Stimulated activated CD8-positive, alpha-beta memory T cell treated with anti-CD3 and anti-CD28 coated beads, Interleukin-7, amount 100 ng/mL, for 48 hours (primary cell): ENCODE results near the gene BDP1.
A peak's percentile ranks its signal among the peaks of the same experiment; 100 is the strongest.
"Not testable (repeated sequence)": the region's sequence is repeated elsewhere in the genome, so short reads cannot be mapped to it uniquely, and the experiment has no call there.

Source experiments
- DNase-seq, 2 donors: peaks; one replicate each; pipeline ENCODE4 v3.0.0-alpha.2; 2020; ENCODE audit warnings: low read depth in 1 of 2; ENCODE audit errors: extremely low read depth in 1 of 2

The BDP1 gene

GRCh38 chr5:71455427-71456361 lies at the start of gene BDP1:
TSS of gene BDP1 (plus strand) at chr5:71455651. CDS start at chr5:71455878, 227 bp downstream.
- peak; percentile 92 to 94 for DNase-seq

GRCh38 chr5:71410088-71410487 lies 45.4 kb upstream of the BDP1 start:
- not testable (repeated sequence) for DNase-seq

GRCh38 chr5:71415626-71416025 lies 39.8 kb upstream of the BDP1 start:
- not testable (repeated sequence) for DNase-seq

GRCh38 chr5:71418026-71418425 lies 37.4 kb upstream of the BDP1 start:
- not testable (repeated sequence) for DNase-seq

- DNase-seq = not testable (repeated sequence)
Measured at GRCh38 chr5:71421278-71421677, 34.2 kb upstream of the BDP1 start.

GRCh38 chr5:71423896-71424295 lies 31.6 kb upstream of the BDP1 start:
- DNase-seq = not testable (repeated sequence)

- not testable (repeated sequence) for DNase-seq
Measured at GRCh38 chr5:71426686-71427474, 28.6 kb upstream of the BDP1 start.

- not testable (repeated sequence) for DNase-seq
Measured at GRCh38 chr5:71432410-71432809, 23.0 kb upstream of the BDP1 start.

- not testable (repeated sequence) for DNase-seq
Measured at GRCh38 chr5:71434825-71435224, 20.6 kb upstream of the BDP1 start.

- DNase-seq = not testable (repeated sequence)
Measured at GRCh38 chr5:71441564-71441963, 13.9 kb upstream of the BDP1 start.

- not testable (repeated sequence) for DNase-seq
Measured at GRCh38 chr5:71443891-71444290, 11.6 kb upstream of the BDP1 start.

- not testable (repeated sequence) for DNase-seq
Measured at GRCh38 chr5:71445015-71445414, 10.4 kb upstream of the BDP1 start.

GRCh38 chr5:71445523-71446152 lies 9.8 kb upstream of the BDP1 start:
- DNase-seq = not testable (repeated sequence)

GRCh38 chr5:71446540-71447216 lies 8.8 kb upstream of the BDP1 start:
- not testable (repeated sequence) for DNase-seq

- DNase-seq = peak; percentile 11 to 28
Measured at GRCh38 chr5:71447218-71447808, 8.1 kb upstream of the BDP1 start.

- DNase-seq = no peak
Measured at GRCh38 chr5:71452876-71453275, 2.6 kb upstream of the BDP1 start.

GRCh38 chr5:71454913-71455312 lies 538 bp upstream of the BDP1 start:
- no peak for DNase-seq

- no peak for DNase-seq
Measured at GRCh38 chr5:71456362-71456743, 902 bp downstream of the BDP1 start.

- DNase-seq = no peak
Measured at GRCh38 chr5:71457106-71457505, 1.7 kb downstream of the BDP1 start.

GRCh38 chr5:71460693-71461092 lies 5.2 kb downstream of the BDP1 start:
- no peak for DNase-seq
